ENCODE measurements around the gene MINDY2.

Gene MINDY2

GRCh38 chr15:58742022-58742813, 28.9 kb upstream of the MINDY2 start:
- no peak for ATAC-seq (replicated peaks; ENCODE audit: extremely low read depth, poor library complexity, severe bottlenecking)
- Mint-ChIP-seq H3K27me3 (no peaks in the 10 kb centered on the region), H3K4me3 (no peak overlapping the region), H3K4me1 (peaks cover 59% of the 10 kb centered on the region), H3K36me3 (ENCODE audit: insufficient read depth) (no peaks in the 10 kb centered on the region), H3K27ac (ENCODE audit: low read depth) (no peak overlapping the region), H3K9me3 (no peaks in the 10 kb centered on the region)
- no peak for DNase-seq (ENCODE audit: low spot score in 2 of 2)

DNA sequence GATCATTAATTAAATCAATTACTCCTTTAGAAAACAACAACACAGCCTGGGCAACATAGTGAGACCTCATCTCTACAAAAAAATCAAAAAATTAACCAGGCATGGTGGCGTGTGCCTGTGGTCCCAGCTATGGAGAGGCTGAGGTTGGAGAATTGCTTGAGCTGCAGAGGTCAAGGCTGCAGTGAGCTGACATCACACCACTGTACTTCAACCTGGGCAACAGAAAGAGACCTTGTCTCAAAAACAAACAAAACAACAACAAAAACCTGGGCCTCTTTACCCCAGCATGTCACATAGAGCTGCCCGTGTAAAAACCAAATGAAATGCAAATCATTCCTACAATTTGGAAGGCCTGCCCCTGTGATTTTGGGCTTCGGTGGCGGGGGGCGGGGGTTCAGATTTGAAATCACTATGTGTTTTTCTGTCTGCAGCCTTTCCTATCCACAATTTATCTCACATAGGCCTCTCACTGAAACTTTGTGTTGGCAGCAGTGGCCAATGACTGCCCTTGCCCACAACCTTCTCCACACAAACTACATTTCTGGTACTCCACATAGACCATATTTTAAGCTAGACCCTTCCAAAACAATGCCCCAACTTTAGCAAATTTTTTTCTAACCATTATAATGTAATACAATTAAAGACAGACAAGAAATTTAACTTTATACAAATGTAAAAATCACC, 28.1 kb upstream of the MINDY2 start:
- Mint-ChIP-seq H3K4me3 (no peak overlapping the region), H3K9me3 (no peaks in the 10 kb centered on the region), H3K36me3 (ENCODE audit: insufficient read depth) (no peaks in the 10 kb centered on the region), H3K4me1 (peaks cover 58% of the 10 kb centered on the region), H3K27me3 (no peaks in the 10 kb centered on the region), H3K27ac (ENCODE audit: low read depth) (no peak overlapping the region)
- DNase-seq (ENCODE audit: low spot score in 2 of 2): no peak
- no peak for ATAC-seq (replicated peaks; ENCODE audit: extremely low read depth, poor library complexity, severe bottlenecking)

DNA sequence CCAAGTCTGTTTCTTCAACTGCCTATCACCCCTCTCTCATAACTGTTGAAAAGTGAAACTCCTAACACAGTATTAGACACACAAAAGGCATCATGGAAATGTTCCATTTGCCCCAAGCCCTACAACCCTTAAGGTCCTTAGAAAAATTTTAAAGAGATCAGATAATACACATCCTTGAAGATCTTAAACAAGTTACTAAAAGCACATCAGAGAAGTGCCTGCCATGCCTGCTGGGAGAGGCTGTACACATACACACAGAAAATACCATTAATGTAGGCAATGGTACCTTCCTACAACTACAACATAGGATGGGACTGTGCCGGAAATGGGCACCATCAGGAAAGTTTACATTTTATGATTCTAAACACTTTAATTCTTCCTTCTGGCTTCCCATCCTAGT, 24.9 kb upstream of the MINDY2 start:
- Mint-ChIP-seq H3K9me3 (no peaks in the 10 kb centered on the region), H3K36me3 (ENCODE audit: insufficient read depth) (peaks cover 13% of the 10 kb centered on the region), H3K4me3 (no peak overlapping the region), H3K4me1 (peaks cover 55% of the 10 kb centered on the region), H3K27ac (ENCODE audit: low read depth) (no peak overlapping the region), H3K27me3 (no peaks in the 10 kb centered on the region)
- DNase-seq (ENCODE audit: low spot score in 2 of 2): no peak
- ATAC-seq (replicated peaks; ENCODE audit: extremely low read depth, poor library complexity, severe bottlenecking): no peak

DNA sequence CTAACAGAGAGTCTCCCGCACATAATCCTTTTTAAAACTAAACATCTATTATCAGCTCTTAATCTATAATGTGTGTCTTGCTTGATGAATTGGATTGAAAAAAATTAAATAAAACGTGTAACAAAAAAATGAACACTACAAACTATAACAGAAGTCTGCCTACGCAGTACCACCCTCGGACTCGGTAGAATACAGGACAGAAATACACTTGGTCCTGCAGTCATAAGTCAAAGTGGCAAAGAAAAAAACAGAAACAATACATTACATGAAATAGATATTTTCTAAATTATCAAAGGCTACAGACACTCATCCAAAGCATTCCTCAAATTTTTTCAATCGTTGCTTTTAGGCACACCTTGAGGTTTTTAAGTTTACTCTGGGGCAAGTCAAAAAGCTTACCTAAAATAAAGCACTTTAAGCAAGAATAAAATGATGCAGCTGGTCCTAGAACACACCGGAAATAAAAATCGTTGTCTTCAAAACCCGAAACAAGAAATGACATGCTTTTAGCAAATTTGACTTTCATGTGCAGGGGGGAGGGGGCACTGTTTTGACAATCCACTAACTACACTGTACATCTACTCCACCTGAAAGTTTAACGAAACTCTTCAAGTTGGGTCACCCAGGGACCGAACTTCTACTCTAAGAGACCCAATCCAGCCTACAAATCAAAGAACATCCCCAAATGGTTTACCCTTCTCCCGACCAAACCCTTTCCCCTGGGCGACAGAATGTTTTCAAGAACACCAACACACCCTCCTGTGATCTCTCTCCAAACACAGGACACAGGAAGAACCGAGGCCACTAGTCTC, 22.9 kb upstream of the MINDY2 start:
- ATAC-seq (replicated peaks; ENCODE audit: extremely low read depth, poor library complexity, severe bottlenecking) (no peak), DNase-seq (ENCODE audit: low spot score in 2 of 2) (no peak)
- Mint-ChIP-seq H3K4me3 (peak overlapping the region; percentile 98), H3K27ac (ENCODE audit: low read depth) (peak overlapping the region; percentile 85), H3K4me1 (peaks cover 34% of the 10 kb centered on the region), H3K9me3 (no peaks in the 10 kb centered on the region), H3K36me3 (ENCODE audit: insufficient read depth) (peaks cover 13% of the 10 kb centered on the region), H3K27me3 (no peaks in the 10 kb centered on the region)

DNA sequence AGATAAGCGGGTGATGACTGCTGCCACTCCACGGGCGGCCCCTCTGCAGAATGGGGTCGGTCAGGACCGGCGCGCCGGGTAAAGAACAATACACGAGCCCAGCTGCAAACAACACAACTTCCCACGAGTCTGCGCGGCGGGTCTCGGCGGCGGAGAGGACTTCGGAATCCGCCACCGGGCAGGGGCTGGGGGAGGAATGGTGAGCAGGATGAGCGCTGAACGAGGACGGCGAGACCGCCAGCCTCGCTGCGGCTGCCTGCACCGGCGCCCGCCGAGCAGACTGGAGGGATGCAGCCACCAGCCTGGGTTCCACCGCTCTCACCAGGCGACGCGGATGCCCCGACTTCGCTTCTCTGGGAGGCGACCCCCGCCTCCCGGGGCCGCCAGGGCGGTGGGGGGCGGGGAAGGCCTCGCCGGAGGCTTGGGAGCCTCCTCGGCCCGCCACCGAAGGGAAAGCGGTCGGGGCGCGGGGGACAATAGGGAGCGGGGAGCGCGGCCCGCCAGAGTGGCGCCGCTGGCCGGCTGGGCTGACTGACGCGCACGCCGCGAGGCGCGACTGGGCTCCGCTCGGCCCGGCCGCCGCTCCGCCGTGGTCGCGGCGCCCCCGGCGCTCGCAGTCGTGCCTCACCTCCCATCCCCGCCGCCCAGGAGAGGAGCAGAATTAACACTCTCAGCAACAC, 22.1 kb upstream of the MINDY2 start:
- Mint-ChIP-seq H3K4me1 (peaks cover 30% of the 10 kb centered on the region), H3K9me3 (no peaks in the 10 kb centered on the region), H3K36me3 (ENCODE audit: insufficient read depth) (peaks cover 13% of the 10 kb centered on the region), H3K4me3 (peak overlapping the region; percentile 98), H3K27ac (ENCODE audit: low read depth) (peak overlapping the region; percentile 85), H3K27me3 (no peaks in the 10 kb centered on the region)
- DNase-seq (ENCODE audit: low spot score in 2 of 2) (peak; percentile 19 to 20), ATAC-seq (replicated peaks; ENCODE audit: extremely low read depth, poor library complexity, severe bottlenecking) (peak; percentile 26)

DNA sequence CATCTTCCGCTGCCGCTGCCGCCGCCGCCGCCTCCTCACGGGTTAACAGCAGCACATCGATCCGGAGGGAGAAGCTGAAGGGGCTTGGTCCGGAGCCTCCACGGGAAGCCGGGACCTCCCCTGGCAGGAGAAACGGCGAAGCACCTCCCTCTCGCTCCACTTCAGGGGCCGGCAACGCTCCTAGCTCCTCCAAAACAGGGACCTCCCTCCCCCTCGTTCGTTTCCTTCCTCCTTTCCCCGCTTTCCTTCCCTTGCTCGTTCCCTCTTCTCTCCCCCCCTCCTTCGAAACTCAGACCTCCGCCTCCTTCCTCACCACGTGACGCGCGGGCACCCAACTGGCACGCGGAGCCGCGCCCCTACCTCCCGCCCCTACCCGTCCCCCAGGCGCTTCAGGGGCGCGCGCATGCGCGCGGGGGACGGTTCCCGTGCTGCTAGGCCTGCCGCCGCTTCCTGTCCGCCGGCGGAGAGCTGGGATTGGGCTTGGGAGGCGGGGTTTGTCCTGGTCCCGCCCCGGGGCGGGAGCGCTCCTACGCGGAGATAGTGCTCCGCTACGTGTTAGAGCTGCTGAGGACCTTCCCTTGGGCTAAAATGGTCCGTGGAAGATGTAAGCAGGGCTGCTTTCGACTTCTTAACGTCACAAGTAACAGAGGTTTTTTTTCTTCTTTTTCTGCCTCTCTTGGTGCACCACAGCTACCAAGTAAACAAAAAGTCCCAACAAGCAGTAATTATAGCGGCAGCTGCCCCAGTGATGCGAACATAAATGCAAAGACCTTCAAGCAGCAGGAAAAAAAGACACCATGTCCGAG, 21.4 kb upstream of the MINDY2 start, which contains the start of gene ADAM10:
Gene ADAM10 (minus strand): TSS at position 176 of the 806 bp plus-strand sequence. CDS start 173 bp downstream, at position 3.
- ATAC-seq (replicated peaks; ENCODE audit: extremely low read depth, poor library complexity, severe bottlenecking): peak; percentile 89
- no peaks in the 10 kb centered on the region for H3K9me3 Mint-ChIP-seq
- peaks cover 28% of the 10 kb centered on the region for H3K4me1 Mint-ChIP-seq
- H3K27me3 Mint-ChIP-seq: no peaks in the 10 kb centered on the region
- H3K4me3 Mint-ChIP-seq: peak within 1 kb of the TSS; percentile 98
- H3K27ac Mint-ChIP-seq (ENCODE audit: low read depth): peak within 1 kb of the TSS; percentile 85
- peaks cover 13% of the 10 kb centered on the region for H3K36me3 Mint-ChIP-seq (ENCODE audit: insufficient read depth)
- peak; percentile 88 to 89 for DNase-seq (ENCODE audit: low spot score in 2 of 2)

- Mint-ChIP-seq H3K4me1 (peaks cover 21% of the 10 kb centered on the region), H3K27me3 (no peaks in the 10 kb centered on the region), H3K9me3 (no peaks in the 10 kb centered on the region), H3K4me3 (no peak overlapping the region), H3K27ac (ENCODE audit: low read depth) (no peak overlapping the region), H3K36me3 (ENCODE audit: insufficient read depth) (peaks cover 13% of the 10 kb centered on the region)
- DNase-seq (ENCODE audit: low spot score in 2 of 2): no peak
- ATAC-seq (replicated peaks; ENCODE audit: extremely low read depth, poor library complexity, severe bottlenecking): no peak
These were observed 18.4 kb upstream of the MINDY2 start for GRCh38 chr15:58752716-58753115.

GRCh38 chr15:58755350-58755749, 15.8 kb upstream of the MINDY2 start:
- H3K9me3 Mint-ChIP-seq: no peaks in the 10 kb centered on the region
- H3K4me1 Mint-ChIP-seq: peaks cover 3% of the 10 kb centered on the region
- no peaks in the 10 kb centered on the region for H3K36me3 Mint-ChIP-seq (ENCODE audit: insufficient read depth)
- no peak for DNase-seq (ENCODE audit: low spot score in 2 of 2)
- no peak for ATAC-seq (replicated peaks; ENCODE audit: extremely low read depth, poor library complexity, severe bottlenecking)
- H3K4me3 Mint-ChIP-seq: no peak overlapping the region
- H3K27me3 Mint-ChIP-seq: no peaks in the 10 kb centered on the region
- H3K27ac Mint-ChIP-seq (ENCODE audit: low read depth): no peak overlapping the region

DNA sequence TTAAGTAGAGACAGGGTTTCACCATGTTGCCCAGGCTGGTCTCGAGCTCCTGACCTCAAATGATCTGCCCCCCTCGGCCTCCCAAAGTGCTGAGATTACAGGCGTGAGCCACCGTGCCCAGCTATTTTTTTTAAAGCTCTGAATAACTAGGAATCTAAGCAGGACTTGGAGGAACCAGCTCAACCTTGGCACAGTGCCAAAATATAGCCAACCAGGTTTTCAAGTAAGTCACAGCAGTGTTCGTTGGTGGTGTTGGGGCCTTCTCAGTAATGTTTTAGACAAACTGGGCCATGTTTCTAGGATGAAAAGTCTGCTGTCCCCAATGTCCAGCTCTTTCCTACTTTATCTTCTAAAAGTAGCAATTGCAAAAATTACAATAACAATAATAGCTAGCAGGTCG, 15.1 kb upstream of the MINDY2 start:
- no peaks in the 10 kb centered on the region for H3K4me1 Mint-ChIP-seq
- ATAC-seq (replicated peaks; ENCODE audit: extremely low read depth, poor library complexity, severe bottlenecking) (no peak), DNase-seq (ENCODE audit: low spot score in 2 of 2) (no peak)
- H3K27ac Mint-ChIP-seq (ENCODE audit: low read depth): no peak overlapping the region
- no peaks in the 10 kb centered on the region for H3K9me3 Mint-ChIP-seq
- no peak overlapping the region for H3K4me3 Mint-ChIP-seq
- no peaks in the 10 kb centered on the region for H3K27me3 Mint-ChIP-seq
- H3K36me3 Mint-ChIP-seq (ENCODE audit: insufficient read depth): no peaks in the 10 kb centered on the region

- Mint-ChIP-seq H3K36me3 (ENCODE audit: insufficient read depth) (no peaks in the 10 kb centered on the region), H3K9me3 (no peaks in the 10 kb centered on the region), H3K4me3 (no peak overlapping the region), H3K4me1 (no peaks in the 10 kb centered on the region), H3K27ac (ENCODE audit: low read depth) (no peak overlapping the region), H3K27me3 (no peaks in the 10 kb centered on the region)
- DNase-seq (ENCODE audit: low spot score in 2 of 2) (no peak), ATAC-seq (replicated peaks; ENCODE audit: extremely low read depth, poor library complexity, severe bottlenecking) (no peak)
These were observed 13.0 kb upstream of the MINDY2 start for GRCh38 chr15:58758141-58758540.

DNA sequence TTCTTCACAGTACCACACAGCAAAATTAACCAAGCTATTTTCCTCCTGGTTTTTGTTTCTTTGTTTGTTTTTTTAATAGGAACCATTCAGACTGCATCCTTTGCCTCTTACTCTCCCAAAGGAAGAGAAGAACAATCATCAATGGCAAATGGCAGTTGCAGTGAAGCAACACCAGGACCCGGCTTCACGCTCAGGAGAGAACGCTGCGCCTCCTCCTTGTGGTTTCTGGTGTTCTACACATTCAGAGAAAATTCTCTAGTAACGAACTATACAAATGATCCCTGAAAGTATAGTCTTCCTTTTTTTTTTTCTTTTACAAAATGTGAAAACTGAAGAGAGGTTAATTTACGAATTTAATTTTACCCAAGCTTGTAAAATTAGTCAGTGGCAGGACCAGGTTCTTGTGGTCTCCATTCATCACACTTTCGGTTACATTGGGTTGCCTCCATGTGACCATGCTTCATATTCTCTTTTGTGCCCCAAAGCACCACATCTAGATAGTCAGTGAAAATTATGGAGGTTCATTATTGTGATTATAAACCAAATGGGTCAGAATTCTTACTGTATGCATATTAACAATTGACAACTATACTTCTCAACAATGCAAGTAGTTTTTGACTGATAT, 10.6 kb upstream of the MINDY2 start:
- no peak for DNase-seq (ENCODE audit: low spot score in 2 of 2)
- Mint-ChIP-seq H3K9me3 (peaks cover 6% of the 10 kb centered on the region), H3K4me3 (no peak overlapping the region), H3K27me3 (no peaks in the 10 kb centered on the region), H3K27ac (ENCODE audit: low read depth) (no peak overlapping the region), H3K36me3 (ENCODE audit: insufficient read depth) (no peaks in the 10 kb centered on the region), H3K4me1 (no peaks in the 10 kb centered on the region)
- ATAC-seq (replicated peaks; ENCODE audit: extremely low read depth, poor library complexity, severe bottlenecking): no peak
